GM19452 (cell line): ENCODE results near the gene DPP4.
"Not testable (repeated sequence)": the region's sequence is repeated elsewhere in the genome, so short reads cannot be mapped to it uniquely, and the experiment has no call there.

Experiments
- ATAC-seq: cut with Tn5 transposase; IDR thresholded peaks from one replicate; pipeline ENCODE4 v1.9.1; 2021; ENCODE audit not compliant: unreplicated experiment

Gene DPP4

DNA sequence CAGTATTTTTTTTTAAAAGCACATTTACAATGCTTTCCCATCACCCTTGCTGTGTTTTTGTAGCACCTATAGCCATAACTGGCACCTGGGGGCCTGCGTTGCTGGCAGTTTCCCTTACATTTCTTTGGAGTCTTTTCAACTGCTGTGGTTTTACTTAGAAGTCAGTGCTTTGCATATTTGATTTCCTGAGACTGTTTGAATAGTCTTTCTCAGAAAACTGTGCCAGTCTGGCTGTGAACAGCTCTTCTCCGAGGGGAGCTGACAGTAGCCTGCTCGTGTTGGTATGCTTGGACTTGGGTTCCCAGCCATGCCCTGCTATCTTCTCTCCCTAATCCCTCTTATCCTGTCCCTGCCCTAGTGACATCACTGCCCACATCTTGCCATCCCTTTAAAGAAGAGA is 81.5 kb downstream of the DPP4 start:
- ATAC-seq, result no peak

DNA sequence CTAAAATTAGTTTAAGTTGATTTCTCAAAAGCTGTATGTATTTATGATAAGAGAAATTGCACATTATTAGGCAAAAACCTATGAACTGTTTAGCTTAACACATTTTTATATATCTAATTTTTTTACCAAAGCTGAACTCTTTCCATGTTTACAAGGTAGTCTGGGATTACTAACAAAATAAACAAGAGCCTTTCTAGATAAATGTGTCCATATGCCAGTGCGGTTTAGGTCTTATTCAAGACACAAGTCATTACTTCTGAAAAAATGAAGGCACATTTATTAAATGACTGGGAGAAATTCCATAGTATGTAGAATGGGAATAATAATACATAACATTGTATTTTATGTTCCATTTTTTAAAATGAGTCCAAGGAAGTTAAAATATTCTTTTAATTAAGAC is 82.0 kb downstream of the DPP4 start:
- ATAC-seq, result no peak

DNA sequence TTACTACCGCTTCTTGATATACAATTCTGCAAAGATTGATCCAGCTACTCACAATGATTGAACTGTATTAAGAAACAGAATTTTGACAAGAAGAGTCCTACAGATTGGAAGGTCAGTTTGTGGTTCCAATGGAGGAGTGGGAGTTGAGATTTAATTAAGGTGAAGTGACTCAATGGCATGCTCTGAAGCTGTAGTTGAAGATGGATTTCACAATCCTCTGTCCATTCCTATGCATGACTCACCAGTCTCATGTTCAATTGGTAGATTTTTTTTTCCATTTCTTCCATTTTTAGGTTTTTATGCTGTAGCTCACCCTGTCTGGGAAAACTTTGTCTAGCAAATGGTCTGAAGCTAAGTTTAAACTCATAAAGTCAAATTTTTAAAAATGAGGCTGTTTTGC is 83.3 kb downstream of the DPP4 start:
- no peak for ATAC-seq

DNA sequence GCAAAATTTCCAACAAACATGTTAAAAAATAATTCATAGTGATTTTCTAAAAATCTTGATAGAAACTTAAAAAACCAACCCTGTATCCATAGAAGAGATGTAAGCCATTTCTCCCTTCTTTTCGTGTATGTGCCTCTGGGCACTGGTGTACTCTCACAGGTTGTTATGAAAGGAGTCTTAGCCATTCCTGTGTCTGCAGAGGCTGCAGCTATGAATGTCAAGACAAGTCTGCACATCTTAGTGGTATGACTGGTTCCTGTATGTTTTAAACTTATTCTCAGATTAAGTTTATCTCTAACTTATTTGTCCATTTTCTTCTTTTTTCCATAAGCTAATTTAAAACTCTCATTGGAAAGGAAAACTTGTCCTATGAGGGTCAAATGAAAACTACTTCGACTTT is 84.0 kb downstream of the DPP4 start:
- no peak for ATAC-seq

DNA sequence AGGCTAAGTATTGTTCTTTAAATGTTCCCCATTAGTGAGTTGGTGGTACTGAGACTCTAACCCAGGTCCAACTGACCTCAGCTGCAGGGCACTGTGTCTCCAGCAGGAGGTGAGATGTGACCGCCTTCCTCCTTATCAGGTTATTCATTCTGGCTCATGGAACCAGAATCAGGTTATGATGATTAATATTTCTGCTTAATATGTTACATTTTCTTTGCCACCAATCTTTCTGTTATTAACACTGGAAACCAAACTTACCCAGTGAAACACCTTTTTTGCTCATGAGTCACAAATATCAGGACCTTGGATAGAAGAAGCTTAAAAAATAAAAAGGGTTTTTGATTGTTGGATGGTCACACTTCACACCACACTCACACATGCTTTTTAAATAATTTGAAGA is 85.4 kb downstream of the DPP4 start:
- ATAC-seq, result no peak

DNA sequence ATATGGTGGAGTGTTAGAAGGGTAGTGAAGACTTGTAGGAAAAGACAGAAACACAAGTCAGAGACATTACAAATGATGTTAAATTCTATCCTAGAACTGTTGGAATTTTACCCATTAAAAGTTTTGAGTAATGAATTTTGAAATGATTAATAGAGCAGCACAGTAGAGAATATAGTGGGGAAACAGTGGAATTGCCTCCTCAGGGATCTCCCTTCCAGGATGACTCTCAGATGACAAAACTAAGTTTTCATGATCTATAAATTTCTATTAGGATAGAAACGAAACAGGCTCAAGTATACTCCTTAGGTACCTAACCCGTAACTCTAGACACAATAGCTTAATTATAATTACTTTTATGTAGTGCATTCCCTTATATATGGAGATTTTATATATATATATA is 86.7 kb downstream of the DPP4 start:
- no peak for ATAC-seq

DNA sequence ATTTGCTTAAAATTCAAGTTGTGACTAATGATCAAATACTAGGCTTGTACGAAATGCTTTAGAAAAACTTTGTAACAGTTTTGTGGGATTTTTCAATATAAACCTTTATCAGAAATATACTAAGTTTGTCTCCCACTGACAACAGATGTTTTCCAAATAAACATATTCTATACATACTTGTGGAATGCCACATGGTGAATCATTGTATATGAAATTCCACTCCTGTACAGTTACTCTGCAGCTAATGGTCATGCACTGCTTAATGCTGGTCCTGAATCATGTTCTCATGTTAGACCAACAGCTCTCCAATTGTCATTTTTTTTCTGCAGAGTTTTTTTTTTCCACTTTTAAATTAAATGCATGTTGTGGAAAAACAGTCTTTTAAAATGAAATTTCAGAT is 90.1 kb downstream of the DPP4 start:
- ATAC-seq, result no peak

DNA sequence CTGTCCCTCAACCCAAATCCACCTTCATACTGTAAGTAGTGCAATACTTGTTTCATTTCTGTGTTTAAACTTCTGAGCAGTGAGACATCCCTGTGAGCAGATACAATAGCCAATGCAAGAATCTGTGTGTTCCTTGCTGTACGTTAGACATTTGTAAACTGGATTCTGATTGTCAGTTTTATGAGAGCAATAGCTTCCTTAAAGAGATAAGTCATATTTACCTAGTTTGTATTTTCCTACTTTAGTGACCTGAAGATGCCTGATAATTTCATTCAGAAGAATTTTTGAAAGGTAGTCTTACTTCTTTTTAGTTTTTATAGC is 90.7 kb downstream of the DPP4 start:
- ATAC-seq, result no peak

DNA sequence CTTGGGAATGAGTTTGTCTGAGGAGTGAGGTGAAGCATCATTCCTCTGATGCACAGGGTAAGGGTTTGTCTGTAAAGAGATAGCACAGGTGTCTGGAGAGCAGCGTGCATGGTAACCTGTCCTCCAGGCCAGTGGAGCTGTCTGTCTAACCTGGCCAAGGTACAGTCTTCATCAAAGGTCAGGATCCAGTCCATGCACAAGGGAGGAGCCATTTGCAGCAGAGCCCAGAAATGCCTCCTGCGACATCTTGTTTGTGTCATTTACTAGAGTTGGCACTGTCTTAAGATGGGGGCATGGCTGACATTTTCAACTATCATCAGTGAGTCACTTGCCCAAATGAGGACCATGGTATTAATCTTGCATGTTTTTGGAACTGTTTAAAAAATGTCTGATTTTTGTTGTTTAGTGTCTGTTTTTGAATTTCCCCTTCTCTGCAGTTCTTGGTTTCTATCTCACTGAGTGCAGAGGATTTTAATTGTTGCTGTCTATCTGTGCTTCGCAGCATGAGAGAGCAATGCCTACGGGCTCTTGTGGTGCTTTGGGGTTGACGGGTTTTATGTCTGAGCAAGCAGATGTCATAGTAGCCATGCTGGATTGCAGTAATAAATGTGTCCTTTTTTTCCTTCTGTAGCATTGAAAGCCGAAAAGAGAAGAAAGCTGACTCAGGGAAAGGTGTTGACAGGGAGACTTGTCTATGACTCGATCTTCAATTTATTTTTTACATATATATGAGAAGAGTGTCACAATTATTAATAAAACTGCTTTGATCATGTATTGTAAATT is 91.3 kb downstream of the DPP4 start:
- ATAC-seq, result no peak

DNA sequence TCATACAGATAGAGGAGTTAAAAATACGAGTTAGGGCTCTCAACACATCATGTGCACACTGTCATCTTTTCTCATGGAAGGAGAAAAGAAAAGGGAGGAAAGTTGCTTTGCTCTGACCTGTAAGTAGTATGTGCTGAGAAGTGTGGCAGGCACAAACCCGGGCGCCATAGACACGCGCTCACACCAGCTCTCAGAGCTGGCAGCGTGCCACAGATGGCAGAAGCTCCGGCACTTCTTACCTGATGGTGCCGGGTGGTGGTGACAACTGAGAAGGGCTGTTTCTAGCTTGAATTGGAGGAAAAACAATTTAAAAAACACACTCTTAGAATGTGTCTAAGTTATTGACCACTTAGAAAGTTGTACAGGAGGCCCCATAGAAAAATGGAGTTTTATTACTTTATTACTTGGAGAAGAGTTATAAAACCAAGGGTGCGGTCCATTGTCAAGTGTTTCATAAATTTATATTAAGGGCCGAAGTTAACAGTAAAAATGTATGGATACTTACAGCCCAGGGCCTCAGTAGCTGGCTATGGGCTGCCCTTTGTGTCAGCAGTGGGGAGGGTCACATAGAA is 92.2 kb downstream of the DPP4 start:
- ATAC-seq, result no peak

DNA sequence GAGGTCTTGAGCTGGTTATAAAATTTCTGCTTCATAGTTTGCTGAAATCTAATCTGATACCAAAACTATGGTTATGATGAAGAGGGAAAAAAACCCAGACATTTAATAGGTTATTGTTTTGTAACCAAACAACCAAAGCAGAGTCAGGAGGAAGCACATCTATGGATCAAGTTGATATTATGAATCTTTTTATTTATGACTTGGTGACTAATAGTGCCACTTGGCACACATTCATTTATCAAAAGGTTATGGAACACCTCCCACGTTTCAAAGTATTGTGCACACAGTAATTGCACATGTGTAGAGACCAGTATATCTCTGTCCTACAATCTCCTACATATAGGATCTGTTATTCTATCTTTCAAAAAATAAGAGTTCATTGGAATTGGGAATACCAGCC is 93.0 kb downstream of the DPP4 start:
- no peak for ATAC-seq

DNA sequence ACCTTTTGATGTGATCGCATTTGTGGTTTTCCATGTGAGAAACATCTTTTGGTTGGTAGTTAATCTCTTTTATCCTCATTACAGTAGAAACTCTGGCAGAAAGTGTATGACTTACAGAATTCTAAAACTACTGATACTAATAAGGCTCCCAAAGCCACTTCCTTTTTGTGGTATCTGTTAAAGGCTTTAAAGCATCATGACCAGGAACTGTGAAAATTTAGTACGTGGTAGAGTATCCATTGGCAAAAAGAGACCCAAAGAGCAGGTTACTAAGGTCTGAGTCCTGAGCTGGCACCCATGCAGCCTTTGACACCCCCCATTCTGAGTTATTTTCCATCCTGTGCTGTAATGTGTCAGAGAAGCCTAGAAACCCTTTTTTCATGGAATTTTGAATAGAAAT is 94.5 kb downstream of the DPP4 start:
- no peak for ATAC-seq

DNA sequence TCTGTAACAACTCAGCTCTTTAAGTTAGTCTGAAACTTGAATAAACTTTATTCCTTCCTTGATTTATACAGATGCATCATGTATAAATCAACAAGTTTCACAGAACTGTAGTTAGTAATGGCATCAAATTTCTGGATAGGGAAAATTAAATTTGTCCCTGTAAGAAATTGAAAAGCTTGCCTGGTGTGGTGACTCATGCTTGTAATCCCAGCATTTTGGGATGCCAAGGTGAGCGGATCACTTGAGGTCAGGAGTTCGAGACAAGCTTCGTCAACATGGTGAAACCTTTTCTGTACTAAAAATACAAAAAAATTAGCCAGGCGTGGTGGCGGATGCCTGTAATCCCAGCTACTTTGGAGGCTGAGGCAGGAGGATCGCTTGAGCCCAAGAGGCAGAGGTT is 96.1 kb downstream of the DPP4 start:
- not testable (repeated sequence) for ATAC-seq

DNA sequence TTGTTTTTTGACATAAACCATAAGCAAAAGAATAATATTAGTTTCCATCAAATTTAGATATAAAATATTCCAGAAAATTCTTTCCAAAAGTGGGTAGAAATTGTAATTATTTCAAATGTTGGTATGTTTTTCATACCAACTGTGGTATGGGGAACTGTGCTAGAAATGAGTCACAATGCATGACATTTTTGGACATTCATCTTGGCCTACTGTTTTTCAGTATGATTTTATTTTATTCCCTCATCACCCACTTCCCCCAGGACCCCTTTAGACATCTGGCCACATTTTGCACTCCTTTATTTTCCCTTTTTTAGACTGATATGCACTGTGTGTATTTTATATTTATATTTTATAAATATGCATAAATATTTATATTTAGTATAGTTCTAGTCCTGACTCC is 97.1 kb downstream of the DPP4 start:
- ATAC-seq, result no peak

DNA sequence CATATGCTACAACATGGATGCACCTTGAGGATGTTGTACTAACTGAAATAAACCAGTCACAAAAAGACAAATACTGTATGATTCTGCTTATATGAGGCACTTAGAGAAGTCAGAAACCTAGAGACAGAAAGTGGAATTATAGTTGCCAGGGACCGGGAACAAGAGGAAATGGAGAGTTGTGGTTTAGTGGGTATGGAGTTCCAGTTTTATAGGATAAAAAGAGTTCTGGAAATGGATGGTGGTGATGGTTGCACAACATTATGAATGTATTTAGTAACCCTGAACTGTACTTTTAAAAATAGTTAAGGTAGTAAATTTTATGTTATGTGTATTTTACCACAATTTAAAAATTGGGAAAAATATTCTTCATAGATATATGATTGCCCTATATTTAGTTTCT is 97.7 kb downstream of the DPP4 start:
- ATAC-seq, result no peak

DNA sequence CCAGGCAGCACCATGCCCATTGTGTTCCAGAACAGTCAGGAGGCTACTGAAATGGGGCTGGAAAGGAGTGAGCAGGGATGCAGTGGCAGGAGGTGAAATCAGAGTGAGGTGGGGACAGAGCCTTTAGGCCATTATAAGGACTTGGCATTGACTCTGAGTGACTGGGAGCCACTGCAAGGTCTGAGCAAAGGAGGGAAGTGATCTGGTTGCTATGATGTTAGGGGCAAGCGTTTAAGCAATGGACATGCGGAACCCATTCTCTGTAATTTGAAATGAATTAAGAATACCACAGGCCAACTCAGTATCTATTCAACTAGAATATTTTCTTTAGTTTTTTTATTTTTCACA is 98.2 kb downstream of the DPP4 start:
- ATAC-seq, result no peak

DNA sequence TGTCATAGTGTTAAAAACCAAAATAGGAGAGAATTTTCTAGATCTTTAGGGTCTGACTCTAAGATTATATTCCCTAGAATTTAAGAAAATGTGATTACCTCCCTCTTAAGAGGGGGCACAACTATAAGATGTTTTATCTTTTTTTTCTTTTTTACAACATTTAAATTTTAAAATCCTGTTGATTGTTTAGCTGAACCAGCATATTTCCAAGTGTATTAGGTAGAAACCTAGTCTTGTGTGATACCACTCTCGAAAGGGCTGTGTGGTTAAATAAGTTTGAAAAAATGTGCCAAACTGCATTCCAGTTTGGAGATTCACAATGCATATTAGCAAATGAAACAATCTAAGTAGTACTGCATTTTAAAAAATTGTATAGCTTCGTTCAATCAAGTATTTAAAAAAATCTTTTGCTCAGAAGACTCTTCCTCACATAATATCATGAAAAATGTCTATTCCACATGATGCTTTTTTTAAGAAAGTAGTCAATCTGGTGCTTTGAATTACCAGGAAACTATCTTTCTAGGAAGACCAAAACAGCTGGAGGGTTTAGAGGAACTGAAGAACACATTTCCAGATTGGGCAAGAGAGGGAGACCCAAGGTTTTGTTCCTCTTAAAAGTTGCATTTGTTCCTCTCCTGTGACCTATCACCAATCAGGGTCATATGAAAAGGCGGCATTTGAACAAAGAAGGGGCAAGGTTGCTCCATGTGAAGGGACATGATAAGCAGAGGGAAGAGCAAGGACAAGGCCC is 98.8 kb downstream of the DPP4 start:
- no peak for ATAC-seq

DNA sequence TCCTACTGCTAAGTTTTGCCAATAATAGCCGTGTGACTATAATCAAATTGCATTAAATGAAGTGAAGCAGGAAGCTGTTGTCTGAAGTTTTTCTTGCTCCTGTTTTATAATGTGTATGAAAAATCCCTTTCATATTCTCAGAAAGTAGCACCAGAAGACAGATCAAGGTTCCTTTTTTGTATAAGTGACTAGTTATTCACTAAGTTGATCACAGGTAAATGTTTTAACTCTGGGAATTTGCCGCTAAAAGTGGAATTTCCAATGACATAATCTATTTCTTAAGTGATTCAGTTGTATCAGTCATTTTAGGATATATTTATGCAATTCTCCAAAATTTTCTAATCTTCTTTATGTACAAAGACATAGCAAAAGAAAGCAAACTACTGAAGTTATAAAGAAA is 99.6 kb downstream of the DPP4 start:
- no peak for ATAC-seq

DNA sequence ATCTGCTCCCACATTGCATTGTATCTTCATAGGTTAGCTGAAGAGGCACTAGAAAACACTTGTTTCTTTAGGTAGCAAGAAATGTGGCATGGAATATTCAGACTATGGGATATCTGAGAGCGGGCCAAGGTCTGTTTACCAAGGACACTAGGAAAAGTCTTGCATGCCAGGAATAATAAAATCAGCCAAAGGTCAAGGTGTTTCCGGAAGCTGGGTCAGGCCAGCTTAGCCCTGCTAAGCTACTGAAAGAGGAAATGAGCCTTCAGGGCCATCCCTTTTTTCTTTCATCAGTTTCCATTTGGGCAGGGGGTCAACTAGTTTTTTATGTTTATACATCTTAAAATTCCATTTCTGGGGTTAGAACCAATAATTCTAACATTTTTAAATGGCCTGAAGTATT is 101.1 kb downstream of the DPP4 start:
- no peak for ATAC-seq

DNA sequence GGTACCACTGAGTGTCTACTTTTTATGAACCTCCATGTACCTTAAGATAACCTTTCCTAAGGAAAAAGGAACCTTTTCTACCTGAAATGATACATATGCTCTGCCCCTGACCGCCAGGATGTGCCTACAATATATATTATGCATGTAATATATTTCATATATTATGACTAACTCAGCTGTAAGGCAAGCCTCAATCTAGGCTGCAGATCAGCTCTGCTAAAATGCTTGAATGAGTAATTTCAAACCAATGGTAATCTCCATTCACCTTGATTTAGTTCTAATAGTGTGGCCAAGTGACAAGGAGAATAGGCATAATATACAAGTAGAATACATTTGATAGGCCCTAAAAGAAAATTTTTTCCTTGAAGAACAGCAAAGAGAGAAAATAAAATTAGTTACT is 101.8 kb downstream of the DPP4 start:
- no peak for ATAC-seq

DNA sequence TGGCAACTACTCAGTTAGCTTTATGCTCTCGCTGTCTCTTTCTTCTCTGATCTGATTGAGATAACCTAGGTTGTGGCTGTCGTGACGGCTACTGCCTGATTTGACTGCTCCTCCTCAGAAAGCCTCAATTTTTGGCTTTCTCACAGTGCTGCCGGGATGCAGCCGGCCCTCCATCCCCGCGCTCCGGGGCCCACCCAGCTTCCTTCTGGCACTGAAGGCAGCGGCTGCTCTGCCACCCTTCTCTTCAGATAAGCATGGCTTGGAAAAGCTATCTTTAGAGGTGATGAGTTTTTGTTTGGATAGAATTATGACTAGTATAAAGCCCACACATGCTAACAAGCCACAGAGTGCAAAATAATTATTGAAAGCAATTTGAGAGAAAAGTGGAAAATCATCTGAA is 102.5 kb downstream of the DPP4 start:
- ATAC-seq, result no peak

DNA sequence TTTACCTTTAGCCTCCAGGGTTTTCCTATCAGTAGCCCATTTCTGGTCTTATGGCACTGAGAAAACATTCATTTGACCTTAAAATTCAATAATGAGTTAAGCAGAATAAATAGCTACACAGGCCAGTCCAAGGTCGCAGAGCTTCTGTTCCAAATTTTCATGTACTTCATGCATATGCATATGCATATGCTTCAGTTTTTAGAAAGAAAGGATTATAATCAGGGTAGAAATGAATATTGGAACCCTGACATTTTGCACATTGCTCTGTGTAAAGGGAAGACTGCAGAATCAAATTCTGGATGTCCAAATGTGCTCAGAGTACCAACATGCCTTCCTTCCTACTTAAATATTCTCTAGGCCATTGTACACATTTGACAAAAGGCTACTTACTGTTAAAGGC is 104.9 kb downstream of the DPP4 start:
- ATAC-seq, result no peak

DNA sequence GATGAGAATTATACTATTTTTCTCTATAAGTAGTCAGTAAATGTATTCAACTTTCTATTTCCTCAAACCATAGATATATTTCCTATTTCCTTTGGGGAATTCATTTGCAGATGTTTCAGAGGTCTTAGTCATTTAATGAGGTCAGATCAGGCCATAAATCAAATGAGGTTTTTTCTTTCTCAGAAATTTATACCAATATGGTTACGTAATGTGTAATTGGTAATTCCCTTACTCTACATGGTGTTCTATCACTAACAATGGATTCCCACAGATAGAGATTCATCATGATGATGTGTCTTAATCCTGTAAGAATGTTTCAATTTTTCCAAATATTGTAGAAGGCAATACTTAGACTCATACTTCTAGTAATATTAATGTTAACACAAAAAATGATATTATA is 108.0 kb downstream of the DPP4 start:
- ATAC-seq, result no peak
